Upper lobe of right lung (tissue), 1 donor: ENCODE measurements around the gene TUBE1. TPM values are rescaled to one million over a fixed set of nuclear protein-coding genes. Genes with fewer than 3 reads are reported as not detected.
"Not testable (repeated sequence)": the region's sequence is repeated elsewhere in the genome, so short reads cannot be mapped to it uniquely, and the experiment has no call there.

Experiments
- ATAC-seq: fragments of 200-7000 bp; cut with Tn5 transposase; one replicate; pipeline ENCODE4 v1.9.1; 2020; ENCODE audit warnings: mild to moderate bottlenecking, moderate library complexity
- DNase-seq: peaks from one replicate; pipeline ENCODE4 v3.0.0-alpha.2; 2020
- H3K27ac ChIP-seq: fragments of 200-600 bp; one replicate; pipeline ENCODE4 v1.8.0; 2022
- H3K27me3 ChIP-seq: fragments of 200-600 bp; one replicate; pipeline ENCODE4 v1.8.0; 2022; ENCODE audit warnings: mild to moderate bottlenecking
- H3K36me3 ChIP-seq: fragments of 200-600 bp; one replicate; pipeline ENCODE4 v1.8.0; 2022
- H3K4me1 ChIP-seq: fragments of 200-600 bp; one replicate; pipeline ENCODE4 v1.8.0; 2022
- H3K4me3 ChIP-seq: fragments of 200-600 bp; one replicate; pipeline ENCODE4 v1.8.0; 2022; ENCODE audit warnings: mild to moderate bottlenecking
- H3K9me3 ChIP-seq: fragments of 200-600 bp; one replicate; pipeline ENCODE4 v1.8.0; 2022
- intact Hi-C: fragments of 100-400 bp; cut with DNase I; formaldehyde crosslinking; loops from one replicate; pipeline ENCODE4 v1.11.0; 2022
- total RNA-seq: library from RNA; stranded (reverse); fragmentation: NEBNext Ultra II Directional; extraction: Animal tissue kit (Norgen Biotek cat#: 25700); gene quantifications from one replicate; pipeline ENCODE4 v1.2.1, GENCODE V29; 2021
- TF ChIP-seq, protein P1 (sequence below): fragments of 200-600 bp; IDR thresholded peaks from one replicate; pipeline ENCODE4 v1.8.0; 2022; ENCODE audit warnings: antibody characterized with exemption
- donor health status: DM: no; HTN: yes; CAD: no; lungs with severe emphysema.

TUBE1 gene
- total RNA-seq, 1 donor from 2014 or later, result 18.4 TPM

DNA sequence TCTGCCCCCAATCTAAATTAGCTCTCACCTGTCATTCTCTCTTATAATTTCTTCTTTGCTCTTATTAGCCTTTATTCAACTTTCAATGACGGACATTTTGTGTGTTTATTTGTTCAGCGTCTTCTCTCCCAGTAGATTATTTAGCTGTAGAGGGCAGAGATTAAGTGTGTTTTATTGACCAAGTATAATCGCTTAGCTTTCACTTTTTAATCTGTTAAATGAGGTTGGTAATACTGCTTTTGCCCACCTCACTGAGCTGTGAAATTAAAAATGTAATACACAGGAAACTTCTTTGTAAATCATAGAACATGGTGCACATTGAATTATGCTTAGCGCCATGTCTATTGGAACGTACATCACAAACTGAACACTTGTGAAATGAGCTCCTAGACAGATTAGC is 36.9 kb downstream of the TUBE1 start:
- intact Hi-C loops, result no loop called here
- Histone ChIP-seq H3K9me3 (no peaks in the 10 kb centered on the region), H3K4me3 (no peak overlapping the region), H3K27ac (no peak overlapping the region), H3K27me3 (no peaks in the 10 kb centered on the region), H3K36me3 (no peaks in the 10 kb centered on the region), H3K4me1 (no peaks in the 10 kb centered on the region)
- ATAC-seq (no peak), DNase-seq (no peak)
- TF ChIP-seq, protein P1, sequence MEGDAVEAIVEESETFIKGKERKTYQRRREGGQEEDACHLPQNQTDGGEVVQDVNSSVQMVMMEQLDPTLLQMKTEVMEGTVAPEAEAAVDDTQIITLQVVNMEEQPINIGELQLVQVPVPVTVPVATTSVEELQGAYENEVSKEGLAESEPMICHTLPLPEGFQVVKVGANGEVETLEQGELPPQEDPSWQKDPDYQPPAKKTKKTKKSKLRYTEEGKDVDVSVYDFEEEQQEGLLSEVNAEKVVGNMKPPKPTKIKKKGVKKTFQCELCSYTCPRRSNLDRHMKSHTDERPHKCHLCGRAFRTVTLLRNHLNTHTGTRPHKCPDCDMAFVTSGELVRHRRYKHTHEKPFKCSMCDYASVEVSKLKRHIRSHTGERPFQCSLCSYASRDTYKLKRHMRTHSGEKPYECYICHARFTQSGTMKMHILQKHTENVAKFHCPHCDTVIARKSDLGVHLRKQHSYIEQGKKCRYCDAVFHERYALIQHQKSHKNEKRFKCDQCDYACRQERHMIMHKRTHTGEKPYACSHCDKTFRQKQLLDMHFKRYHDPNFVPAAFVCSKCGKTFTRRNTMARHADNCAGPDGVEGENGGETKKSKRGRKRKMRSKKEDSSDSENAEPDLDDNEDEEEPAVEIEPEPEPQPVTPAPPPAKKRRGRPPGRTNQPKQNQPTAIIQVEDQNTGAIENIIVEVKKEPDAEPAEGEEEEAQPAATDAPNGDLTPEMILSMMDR, result no peak

DNA sequence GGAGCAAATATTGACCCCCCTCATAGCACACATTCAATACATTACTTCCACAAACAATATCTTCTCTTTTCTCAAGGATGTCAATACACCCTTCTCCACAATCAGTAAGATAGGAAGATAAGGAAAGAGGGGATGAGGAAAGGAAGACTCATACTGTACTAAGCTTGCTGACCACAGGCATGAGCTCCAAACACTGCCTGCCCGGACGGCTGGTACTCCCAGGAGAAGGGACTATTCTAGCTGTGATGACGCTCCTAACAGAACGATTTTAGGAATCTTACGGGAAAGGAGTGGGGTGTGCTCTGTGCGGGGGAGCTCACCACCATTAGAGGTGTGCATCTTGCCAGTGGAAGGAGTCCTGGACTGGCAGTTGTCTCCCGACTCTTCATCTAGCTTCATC is 37.3 kb downstream of the TUBE1 start:
- ATAC-seq (no peak), DNase-seq (no peak)
- Histone ChIP-seq H3K9me3 (no peaks in the 10 kb centered on the region), H3K36me3 (no peaks in the 10 kb centered on the region), H3K27ac (no peak overlapping the region), H3K4me1 (no peaks in the 10 kb centered on the region), H3K4me3 (no peak overlapping the region), H3K27me3 (no peaks in the 10 kb centered on the region)
- TF ChIP-seq, protein P1, result no peak
- intact Hi-C loops, result no loop called here

GRCh38 chr6:112049026-112049799 is 38.1 kb downstream of the TUBE1 start:
- no peaks in the 10 kb centered on the region for H3K36me3 ChIP-seq
- no peak overlapping the region for H3K4me3 ChIP-seq
- ATAC-seq (no peak), DNase-seq (no peak)
- no peak overlapping the region for H3K27ac ChIP-seq
- TF ChIP-seq, protein P1, result no peak
- no peaks in the 10 kb centered on the region for H3K4me1 ChIP-seq
- no peaks in the 10 kb centered on the region for H3K9me3 ChIP-seq
- H3K27me3 ChIP-seq, result no peaks in the 10 kb centered on the region
- intact Hi-C loops, result no loop called here

DNA sequence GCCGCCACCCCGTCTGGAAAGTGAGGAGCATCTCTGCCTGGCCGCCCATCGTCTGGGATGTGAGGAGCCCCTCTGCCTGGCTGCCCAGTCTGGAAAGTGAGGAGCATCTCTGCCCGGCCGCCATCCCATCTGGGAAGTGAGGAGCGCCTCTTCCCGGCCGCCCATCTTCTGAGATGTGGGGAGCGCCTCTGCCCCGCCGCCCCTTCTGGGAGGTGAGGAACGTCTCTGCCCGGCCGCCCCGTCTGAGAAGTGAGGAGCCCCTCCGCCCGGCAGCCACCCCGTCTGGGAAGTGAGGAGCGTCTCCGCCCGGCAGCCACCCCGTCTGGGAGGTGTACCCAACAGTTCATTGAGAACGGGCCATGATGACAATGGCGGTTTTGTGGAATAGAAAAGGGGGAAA is 39.8 kb downstream of the TUBE1 start:
- H3K36me3 ChIP-seq, intact Hi-C loops, H3K27ac ChIP-seq, H3K4me1 ChIP-seq, H3K9me3 ChIP-seq, H3K27me3 ChIP-seq, H3K4me3 ChIP-seq, ATAC-seq, DNase-seq: not testable (repeated sequence)

DNA sequence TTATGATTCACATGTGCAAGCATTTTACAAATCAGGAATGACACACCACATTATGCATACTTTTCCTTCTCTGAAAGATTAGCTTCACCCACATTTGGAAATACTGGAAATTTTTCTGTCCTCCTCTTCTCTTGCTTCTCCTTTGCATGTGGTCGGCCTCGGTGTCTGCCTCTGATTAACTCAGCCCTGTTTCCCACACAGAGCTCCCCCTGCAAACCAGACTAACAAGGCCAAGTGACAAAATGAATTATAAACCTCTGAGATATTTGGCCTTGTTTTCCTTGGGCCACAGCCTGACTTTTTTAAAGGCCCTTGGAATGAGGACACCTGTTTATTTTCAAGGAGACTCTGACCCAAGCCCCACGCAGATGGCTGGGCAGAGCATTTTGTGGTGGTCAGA is 42.4 kb downstream of the TUBE1 start:
- H3K27me3 ChIP-seq, result no peaks in the 10 kb centered on the region
- H3K4me3 ChIP-seq, result no peak overlapping the region
- no peak overlapping the region for H3K27ac ChIP-seq
- DNase-seq, result no peak
- no peaks in the 10 kb centered on the region for H3K36me3 ChIP-seq
- TF ChIP-seq, protein P1, result no peak
- no peaks in the 10 kb centered on the region for H3K9me3 ChIP-seq
- no peak for ATAC-seq
- peaks cover 3% of the 10 kb centered on the region for H3K4me1 ChIP-seq
- intact Hi-C loops, result no loop called here

DNA sequence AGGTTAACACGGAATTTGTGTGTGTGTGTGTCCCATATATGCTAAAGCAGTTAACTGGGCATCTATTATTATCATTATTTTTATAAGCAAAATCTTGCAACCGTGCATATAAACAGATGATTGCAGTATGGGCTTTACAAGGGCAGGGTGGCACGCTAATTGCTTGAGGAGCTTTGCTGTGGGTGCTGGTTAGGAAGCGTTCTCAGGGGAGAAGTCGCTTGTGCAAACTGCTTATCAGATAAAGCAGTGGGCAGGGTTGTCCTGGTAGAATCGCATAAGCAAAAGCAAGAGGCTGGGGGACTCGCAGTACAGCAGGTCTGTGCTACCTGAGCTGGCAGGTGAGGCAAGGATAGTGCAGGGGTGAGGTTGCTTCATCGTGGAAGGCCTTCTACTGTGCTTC is 43.1 kb downstream of the TUBE1 start:
- TF ChIP-seq, protein P1, result no peak
- Histone ChIP-seq H3K4me1 (peaks cover 3% of the 10 kb centered on the region), H3K27me3 (no peaks in the 10 kb centered on the region), H3K36me3 (no peaks in the 10 kb centered on the region), H3K4me3 (no peak overlapping the region), H3K27ac (no peak overlapping the region), H3K9me3 (no peaks in the 10 kb centered on the region)
- ATAC-seq (no peak), DNase-seq (no peak)
- intact Hi-C loops, result no loop called here
